ENCODE measurements around the gene PHLDA1. TPM values are rescaled to one million over a fixed set of nuclear protein-coding genes. Genes with fewer than 3 reads are reported as not detected.

PHLDA1 gene
- total and polyA plus RNA-seq, 2 of the 13 experiments (the other 11 are each of a cell fraction or from before 2014, with no cell fraction given): 33.8 to 41.0 TPM

DNA sequence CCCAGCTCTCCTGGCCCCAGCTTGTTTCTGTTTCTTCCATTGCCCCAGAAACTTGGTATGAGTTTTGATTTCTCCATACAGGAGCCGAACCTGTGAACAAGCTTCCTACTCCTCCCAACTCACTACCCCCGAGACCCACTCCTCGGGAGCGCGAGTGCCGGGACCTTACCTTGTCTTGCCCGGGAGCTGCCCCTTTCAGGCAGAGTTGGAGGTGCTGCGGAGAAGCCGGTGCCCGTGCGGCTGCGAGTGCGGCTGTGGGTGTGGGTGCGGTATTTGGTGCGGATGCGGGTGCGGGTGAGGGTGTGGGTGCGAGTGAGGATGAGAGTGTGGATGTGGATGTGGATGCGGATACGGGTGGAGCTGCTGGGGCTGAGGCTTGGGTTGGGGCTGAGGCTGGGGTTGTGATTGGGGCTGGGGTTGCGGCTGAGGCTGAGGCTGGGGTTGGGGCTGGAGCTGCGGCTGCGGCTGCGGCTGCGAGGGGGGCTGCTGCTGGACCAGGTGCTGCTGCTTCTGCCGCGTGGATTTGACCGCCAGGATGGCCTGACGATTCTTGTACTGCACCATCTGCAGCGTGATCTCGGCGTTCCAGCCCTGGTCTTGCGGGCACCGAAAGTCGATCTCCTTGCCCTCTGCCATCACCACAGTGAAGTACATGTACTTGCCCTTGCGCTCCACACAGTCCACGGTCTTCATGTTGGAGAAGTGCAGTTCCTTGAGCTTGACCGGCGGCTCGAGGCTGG lies 1.1 kb downstream of the PHLDA1 start (continued):
- TF ChIP-seq, protein P1, sequence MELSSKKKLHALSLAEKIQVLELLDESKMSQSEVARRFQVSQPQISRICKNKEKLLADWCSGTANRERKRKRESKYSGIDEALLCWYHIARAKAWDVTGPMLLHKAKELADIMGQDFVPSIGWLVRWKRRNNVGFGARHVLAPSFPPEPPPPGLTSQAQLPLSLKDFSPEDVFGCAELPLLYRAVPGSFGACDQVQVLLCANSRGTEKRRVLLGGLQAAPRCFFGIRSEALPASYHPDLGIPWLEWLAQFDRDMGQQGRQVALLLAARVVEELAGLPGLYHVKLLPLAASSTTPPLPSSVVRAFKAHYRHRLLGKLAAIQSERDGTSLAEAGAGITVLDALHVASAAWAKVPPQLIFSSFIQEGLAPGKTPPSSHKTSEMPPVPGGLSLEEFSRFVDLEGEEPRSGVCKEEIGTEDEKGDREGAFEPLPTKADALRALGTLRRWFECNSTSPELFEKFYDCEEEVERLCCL (CRISPR knock-in tag; IDR thresholded peaks at IDR 0.05; ENCODE audit: borderline replicate concordance): no peak
- TF ChIP-seq ZNF274 (CRISPR knock-in tag; IDR thresholded peaks at IDR 0.05) (no peak), TBX3 (IDR thresholded peaks at IDR 0.05; ENCODE audit: borderline replicate concordance) (no peak), EEA1 (CRISPR knock-in tag; IDR thresholded peaks at IDR 0.05; ENCODE audit: borderline replicate concordance) (0 out of 2 replicates have a peak, but pooled peaks have one; percentile 25), ZNF572 (CRISPR knock-in tag; IDR thresholded peaks at IDR 0.05) (0 out of 2 replicates have a peak, but pooled peaks have one; percentile 31), REL (CRISPR knock-in tag; conservative IDR thresholded peaks at IDR 0.05) (no peak), SMARCC2 (IDR thresholded peaks at IDR 0.05) (no peak), ZSCAN21 (CRISPR knock-in tag; IDR thresholded peaks at IDR 0.05; ENCODE audit: borderline replicate concordance) (no peak; the same call in 1 of the 2 replicates), TP53 (CRISPR knock-in tag; conservative IDR thresholded peaks at IDR 0.05) (no peak), CC2D1A (CRISPR knock-in tag; IDR thresholded peaks at IDR 0.05) (no peak), ZNF737 (CRISPR knock-in tag; IDR thresholded peaks at IDR 0.05; ENCODE audit: borderline replicate concordance) (peak; percentile 18; the same call in 1 of the 2 replicates), ZNF619 (CRISPR knock-in tag; IDR thresholded peaks at IDR 0.05) (peak; percentile 30; the same call in 1 of the 2 replicates), ZNF709 (CRISPR knock-in tag; IDR thresholded peaks at IDR 0.05) (no peak), ZNF12 (CRISPR knock-in tag; IDR thresholded peaks at IDR 0.05) (0 out of 2 replicates have a peak, but pooled peaks have one; percentile 43), ZNF367 (CRISPR knock-in tag; IDR thresholded peaks at IDR 0.05; ENCODE audit: borderline replicate concordance) (no peak), CREM (IDR thresholded peaks at IDR 0.05) (no peak), CREM (CRISPR knock-in tag; IDR thresholded peaks at IDR 0.05) (no peak)
- TF ChIP-seq, protein P2, sequence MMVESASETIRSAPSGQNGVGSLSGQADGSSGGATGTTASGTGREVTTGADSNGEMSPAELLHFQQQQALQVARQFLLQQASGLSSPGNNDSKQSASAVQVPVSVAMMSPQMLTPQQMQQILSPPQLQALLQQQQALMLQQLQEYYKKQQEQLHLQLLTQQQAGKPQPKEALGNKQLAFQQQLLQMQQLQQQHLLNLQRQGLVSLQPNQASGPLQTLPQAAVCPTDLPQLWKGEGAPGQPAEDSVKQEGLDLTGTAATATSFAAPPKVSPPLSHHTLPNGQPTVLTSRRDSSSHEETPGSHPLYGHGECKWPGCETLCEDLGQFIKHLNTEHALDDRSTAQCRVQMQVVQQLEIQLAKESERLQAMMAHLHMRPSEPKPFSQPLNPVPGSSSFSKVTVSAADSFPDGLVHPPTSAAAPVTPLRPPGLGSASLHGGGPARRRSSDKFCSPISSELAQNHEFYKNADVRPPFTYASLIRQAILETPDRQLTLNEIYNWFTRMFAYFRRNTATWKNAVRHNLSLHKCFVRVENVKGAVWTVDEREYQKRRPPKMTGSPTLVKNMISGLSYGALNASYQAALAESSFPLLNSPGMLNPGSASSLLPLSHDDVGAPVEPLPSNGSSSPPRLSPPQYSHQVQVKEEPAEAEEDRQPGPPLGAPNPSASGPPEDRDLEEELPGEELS (CRISPR knock-in tag; IDR thresholded peaks at IDR 0.05): no peak
- TF ChIP-seq, protein P3, sequence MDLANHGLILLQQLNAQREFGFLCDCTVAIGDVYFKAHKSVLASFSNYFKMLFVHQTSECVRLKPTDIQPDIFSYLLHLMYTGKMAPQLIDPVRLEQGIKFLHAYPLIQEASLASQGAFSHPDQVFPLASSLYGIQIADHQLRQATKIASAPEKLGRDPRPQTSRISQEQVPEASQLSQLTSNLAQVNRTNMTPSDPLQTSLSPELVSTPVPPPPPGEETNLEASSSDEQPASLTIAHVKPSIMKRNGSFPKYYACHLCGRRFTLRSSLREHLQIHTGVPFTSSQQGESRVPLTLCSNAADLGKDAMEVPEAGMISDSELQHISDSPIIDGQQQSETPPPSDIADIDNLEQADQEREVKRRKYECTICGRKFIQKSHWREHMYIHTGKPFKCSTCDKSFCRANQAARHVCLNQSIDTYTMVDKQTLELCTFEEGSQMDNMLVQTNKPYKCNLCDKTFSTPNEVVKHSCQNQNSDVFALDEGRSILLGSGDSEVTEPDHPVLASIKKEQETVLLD (CRISPR knock-in tag; IDR thresholded peaks at IDR 0.05; ENCODE audit: low read depth): no peak
- TF ChIP-seq, protein P4, sequence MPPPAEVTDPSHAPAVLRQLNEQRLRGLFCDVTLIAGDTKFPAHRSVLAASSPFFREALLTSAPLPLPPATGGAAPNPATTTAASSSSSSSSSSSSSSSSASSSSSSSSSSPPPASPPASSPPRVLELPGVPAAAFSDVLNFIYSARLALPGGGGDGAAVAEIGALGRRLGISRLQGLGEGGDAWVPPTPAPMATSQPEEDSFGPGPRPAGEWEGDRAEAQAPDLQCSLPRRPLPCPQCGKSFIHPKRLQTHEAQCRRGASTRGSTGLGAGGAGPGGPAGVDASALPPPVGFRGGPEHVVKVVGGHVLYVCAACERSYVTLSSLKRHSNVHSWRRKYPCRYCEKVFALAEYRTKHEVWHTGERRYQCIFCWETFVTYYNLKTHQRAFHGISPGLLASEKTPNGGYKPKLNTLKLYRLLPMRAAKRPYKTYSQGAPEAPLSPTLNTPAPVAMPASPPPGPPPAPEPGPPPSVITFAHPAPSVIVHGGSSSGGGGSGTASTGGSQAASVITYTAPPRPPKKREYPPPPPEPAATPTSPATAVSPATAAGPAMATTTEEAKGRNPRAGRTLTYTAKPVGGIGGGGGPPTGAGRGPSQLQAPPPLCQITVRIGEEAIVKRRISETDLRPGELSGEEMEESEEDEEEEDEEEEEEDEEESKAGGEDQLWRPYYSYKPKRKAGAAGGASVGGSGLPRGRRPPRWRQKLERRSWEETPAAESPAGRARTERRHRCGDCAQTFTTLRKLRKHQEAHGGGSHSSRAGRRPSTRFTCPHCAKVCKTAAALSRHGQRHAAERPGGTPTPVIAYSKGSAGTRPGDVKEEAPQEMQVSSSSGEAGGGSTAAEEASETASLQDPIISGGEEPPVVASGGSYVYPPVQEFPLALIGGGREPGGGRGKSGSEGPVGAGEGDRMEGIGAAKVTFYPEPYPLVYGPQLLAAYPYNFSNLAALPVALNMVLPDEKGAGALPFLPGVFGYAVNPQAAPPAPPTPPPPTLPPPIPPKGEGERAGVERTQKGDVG (CRISPR knock-in tag; IDR thresholded peaks at IDR 0.05; ENCODE audit: borderline replicate concordance): 0 out of 2 replicates have a peak, but pooled peaks have one; percentile 45
- TF ChIP-seq, protein P5, sequence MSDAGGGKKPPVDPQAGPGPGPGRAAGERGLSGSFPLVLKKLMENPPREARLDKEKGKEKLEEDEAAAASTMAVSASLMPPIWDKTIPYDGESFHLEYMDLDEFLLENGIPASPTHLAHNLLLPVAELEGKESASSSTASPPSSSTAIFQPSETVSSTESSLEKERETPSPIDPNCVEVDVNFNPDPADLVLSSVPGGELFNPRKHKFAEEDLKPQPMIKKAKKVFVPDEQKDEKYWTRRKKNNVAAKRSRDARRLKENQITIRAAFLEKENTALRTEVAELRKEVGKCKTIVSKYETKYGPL (CRISPR knock-in tag; IDR thresholded peaks at IDR 0.05): no peak
